Spleen (tissue), 7 donors: ENCODE results near the gene CYTH4.

Experiments
- CTCF ChIP-seq, 11 experiments: fragments of 200-600 bp in 7 of 11; fragments of 450-650 bp in 4 of 11; sonication (generic) in 4 of 11; IDR thresholded peaks in 8 of 11; conservative IDR thresholded peaks in 3 of 11; 1 replicate in 7 of 11; 2 replicates in 4 of 11; pipeline versions ENCODE4 v1.4.0 to v1.8.0; 2016 to 2021; ENCODE audit warnings: antibody characterized with exemption in 11 of 11, inconsistent platforms in 4 of 11, mild to moderate bottlenecking in 1 of 11
- POLR2A ChIP-seq, 3 donors: fragments of 450-650 bp; IDR thresholded peaks; one replicate each; pipeline ENCODE4 v1.5.1; 2017; ENCODE audit warnings: antibody characterized with exemption in 3 of 3, mild to moderate bottlenecking in 1 of 3
- POLR2AphosphoS5 ChIP-seq, 3 donors: sonication (generic); formaldehyde crosslinking; IDR thresholded peaks; one replicate each; pipeline ENCODE4 v1.5.1; 2017; ENCODE audit warnings: antibody characterized with exemption in 3 of 3
- donor health status: DM: no; HTN: no; CAD: no; lungs with moderate emphysema.
- donor health status: DM: no; HTN: no; CAD: no.
- donor health status: DM: no; HTN: no; CAD: no.

- TF ChIP-seq POLR2A (IDR thresholded peaks at IDR 0.05) (no peak), CTCF (IDR thresholded peaks at IDR 0.05 in 8 of 11, conservative IDR thresholded peaks at IDR 0.05 in 3 of 11) (no peak), POLR2AphosphoS5 (IDR thresholded peaks at IDR 0.05) (no peak)
These were observed 38.7 kb downstream of the CYTH4 start for GRCh38 chr22:37320726-37321677.
